Upper lobe of left lung (tissue), 6 donors: ENCODE results near the gene HOXA6. TPM values are rescaled to one million over a fixed set of nuclear protein-coding genes. Genes with fewer than 3 reads are reported as not detected.

Experiments
- ATAC-seq, 2 donors: fragments of 200-7000 bp; cut with Tn5 transposase; one replicate each; pipeline ENCODE4 v1.9.1; 2022; ENCODE audit warnings: mild to moderate bottlenecking in 2 of 2, moderate library complexity in 2 of 2; ENCODE audit not compliant: low FRiP score in 2 of 2
- DNase-seq, 2 donors: peaks; one replicate each; pipeline ENCODE4 v3.0.0-alpha.2; 2019 to 2020
- H3K27ac ChIP-seq, 4 donors: fragments of 200-600 bp; sonication (generic); one replicate each; pipeline ENCODE4 v1.5.1; 2016 to 2019
- H3K27me3 ChIP-seq, 4 donors: fragments of 200-600 bp; sonication (generic); one replicate each; pipeline ENCODE4 v1.5.1; 2017 to 2019
- H3K36me3 ChIP-seq, 4 donors: fragments of 200-600 bp; sonication (generic); one replicate each; pipeline ENCODE4 v1.5.1; 2016 to 2019
- H3K4me1 ChIP-seq, 4 donors: fragments of 200-600 bp; sonication (generic); one replicate each; pipeline ENCODE4 v1.5.1; 2018 to 2019
- H3K4me3 ChIP-seq, 4 donors: fragments of 200-600 bp; sonication (generic); one replicate each; pipeline ENCODE4 v1.5.1; 2017 to 2019; ENCODE audit warnings: mild to moderate bottlenecking in 2 of 4, moderate library complexity in 1 of 4
- H3K9me3 ChIP-seq, 4 donors: fragments of 200-600 bp; sonication (generic); one replicate each; pipeline ENCODE4 v1.5.1; 2018 to 2019
- EP300 ChIP-seq, 4 donors: sonication (generic); formaldehyde crosslinking; IDR thresholded peaks; one replicate each; pipeline ENCODE4 v1.5.1; 2017; ENCODE audit warnings: antibody characterized with exemption in 4 of 4, control low read depth in 2 of 4
- POLR2A ChIP-seq, 4 donors: fragments of 450-650 bp; IDR thresholded peaks; one replicate each; pipeline ENCODE4 v1.5.1; 2016 to 2017; ENCODE audit warnings: antibody characterized with exemption in 4 of 4, mild to moderate bottlenecking in 2 of 4
- POLR2AphosphoS5 ChIP-seq, 2 donors: sonication (generic); formaldehyde crosslinking; IDR thresholded peaks; one replicate each; pipeline ENCODE4 v1.5.1; 2017; ENCODE audit warnings: antibody characterized with exemption in 2 of 2
- WGBS, 2 donors: methylation state at CpG; one replicate each; pipeline ENCODE4 v1.1.5; 2017 to 2018; 5-methylcytosine and 5-hydroxymethylcytosine counted together
- total RNA-seq, 6 donors: library from RNA; depleted of rRNA in 4 of 6; stranded (reverse); fragments of >200 nt in 4 of 6; gene quantifications; one replicate each; pipeline versions ENCODE4 v1.1.0 to v1.2.1, GENCODE V29; 2016 to 2021
- TF ChIP-seq, protein P1 (sequence below), 6 experiments: fragments of 450-650 bp in 4 of 6; fragments of 200-600 bp in 2 of 6; sonication (generic) in 2 of 6; IDR thresholded peaks; one replicate each; pipeline ENCODE4 v1.5.1; 2016 to 2019; ENCODE audit warnings: antibody characterized with exemption in 6 of 6
- donor health status: DM: no; HTN: no; CAD: no; lungs with moderate emphysema.
- donor health status: DM: no; HTN: yes; CAD: no; lungs with severe emphysema.

HOXA6 gene
- total RNA-seq, 6 donors from 2014 or later: 0.61 to 8.4 (median 4.0) TPM; not detected in 1

- TF ChIP-seq, protein P1, sequence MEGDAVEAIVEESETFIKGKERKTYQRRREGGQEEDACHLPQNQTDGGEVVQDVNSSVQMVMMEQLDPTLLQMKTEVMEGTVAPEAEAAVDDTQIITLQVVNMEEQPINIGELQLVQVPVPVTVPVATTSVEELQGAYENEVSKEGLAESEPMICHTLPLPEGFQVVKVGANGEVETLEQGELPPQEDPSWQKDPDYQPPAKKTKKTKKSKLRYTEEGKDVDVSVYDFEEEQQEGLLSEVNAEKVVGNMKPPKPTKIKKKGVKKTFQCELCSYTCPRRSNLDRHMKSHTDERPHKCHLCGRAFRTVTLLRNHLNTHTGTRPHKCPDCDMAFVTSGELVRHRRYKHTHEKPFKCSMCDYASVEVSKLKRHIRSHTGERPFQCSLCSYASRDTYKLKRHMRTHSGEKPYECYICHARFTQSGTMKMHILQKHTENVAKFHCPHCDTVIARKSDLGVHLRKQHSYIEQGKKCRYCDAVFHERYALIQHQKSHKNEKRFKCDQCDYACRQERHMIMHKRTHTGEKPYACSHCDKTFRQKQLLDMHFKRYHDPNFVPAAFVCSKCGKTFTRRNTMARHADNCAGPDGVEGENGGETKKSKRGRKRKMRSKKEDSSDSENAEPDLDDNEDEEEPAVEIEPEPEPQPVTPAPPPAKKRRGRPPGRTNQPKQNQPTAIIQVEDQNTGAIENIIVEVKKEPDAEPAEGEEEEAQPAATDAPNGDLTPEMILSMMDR (IDR thresholded peaks at IDR 0.05): no peak
- TF ChIP-seq EP300 (IDR thresholded peaks at IDR 0.05) (no peak), POLR2AphosphoS5 (IDR thresholded peaks at IDR 0.05) (no peak), POLR2A (IDR thresholded peaks at IDR 0.05) (no peak)
- Histone ChIP-seq H3K4me3 (peak overlapping the region in 2 of 4 donors; percentile 47 to 53), H3K27me3 (peaks cover 2 to 96% (median 78%) of the 10 kb centered on the region in 4 donors), H3K4me1 (peaks cover 24 to 44% (median 34%) of the 10 kb centered on the region in 4 donors), H3K36me3 (no peaks in the 10 kb centered on the region), H3K27ac (no peak overlapping the region), H3K9me3 (peaks cover 0 to 6% (median 0%) of the 10 kb centered on the region in 4 donors)
- 19 to 20% methylated on average over 5 to 10 of the region's 10 CpGs for WGBS, 2 donors
- ATAC-seq (no peak), DNase-seq (peak in 1 of 2 donors; percentile 8)
Observed at GRCh38 chr7:27172315-27172774, 24.8 kb upstream of the HOXA6 start.

DNA sequence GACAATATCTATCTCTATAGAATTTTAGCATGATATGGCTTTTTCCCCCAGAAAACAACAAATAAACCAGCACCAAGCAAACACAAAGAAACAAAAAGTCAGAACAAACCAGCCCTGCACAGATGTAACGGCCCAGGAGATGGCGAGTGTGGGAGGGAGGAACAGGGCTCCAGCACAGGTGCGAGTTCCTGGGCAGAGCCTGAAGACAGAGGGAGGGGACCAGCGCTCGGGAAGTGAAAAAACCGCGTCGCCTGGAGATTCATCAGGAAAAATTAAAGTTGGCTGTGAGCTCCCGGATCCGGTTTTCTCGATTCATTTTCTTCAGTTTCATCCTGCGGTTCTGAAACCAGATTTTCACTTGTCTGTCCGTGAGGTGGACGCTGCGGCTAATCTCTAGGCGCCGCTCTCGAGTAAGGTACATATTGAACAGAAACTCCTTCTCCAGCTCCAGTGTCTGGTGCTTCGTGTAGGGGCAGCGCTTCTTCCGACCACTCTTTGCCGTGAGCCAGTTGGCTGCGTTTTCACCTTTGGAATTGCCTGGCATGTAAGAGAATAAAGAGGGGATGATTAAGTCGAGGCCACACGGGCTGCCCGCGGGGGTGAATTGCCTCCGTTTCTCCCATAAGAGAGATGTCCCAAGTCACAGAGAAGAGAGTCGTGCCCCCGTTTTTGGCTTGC lies 24.2 kb upstream of the HOXA6 start:
- DNase-seq: peak in 1 of 2 donors; percentile 18
- H3K36me3 ChIP-seq: no peaks in the 10 kb centered on the region
- peaks cover 24 to 49% (median 36%) of the 10 kb centered on the region in 4 donors for H3K4me1 ChIP-seq
- peak overlapping the region in 1 of 4 donors; percentile 5 for H3K4me3 ChIP-seq
- no peak overlapping the region for H3K27ac ChIP-seq
- ATAC-seq: no peak
- 7 to 9% methylated on average over 29 to 30 of the region's 30 CpGs for WGBS, 2 donors
- peaks cover 0 to 6% (median 0%) of the 10 kb centered on the region in 4 donors for H3K9me3 ChIP-seq
- no peak for TF ChIP-seq EP300 (IDR thresholded peaks at IDR 0.05)
- H3K27me3 ChIP-seq: peaks cover 2 to 98% (median 78%) of the 10 kb centered on the region in 4 donors

DNA sequence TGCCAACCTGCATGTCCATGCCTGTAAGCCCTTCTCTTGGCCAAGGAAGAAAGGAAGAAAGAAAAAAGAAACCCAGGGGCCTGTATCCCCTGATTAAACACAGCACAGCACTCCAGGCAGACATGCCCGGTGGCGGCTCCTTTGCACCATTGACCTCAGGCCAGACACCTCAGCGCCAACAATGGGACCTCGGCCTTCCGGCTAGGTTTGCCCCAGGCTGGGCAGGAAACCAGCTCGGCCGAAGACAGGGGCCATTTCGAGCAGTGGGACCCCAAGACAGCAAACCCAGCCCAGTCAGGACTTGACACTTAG lies 23.7 kb upstream of the HOXA6 start:
- peak in 1 of 2 donors; percentile 14 for DNase-seq
- peaks cover 2 to 98% (median 80%) of the 10 kb centered on the region in 4 donors for H3K27me3 ChIP-seq
- TF ChIP-seq POLR2AphosphoS5 (IDR thresholded peaks at IDR 0.05) (no peak), POLR2A (IDR thresholded peaks at IDR 0.05) (no peak)
- TF ChIP-seq, protein P1 (IDR thresholded peaks at IDR 0.05): no peak
- H3K27ac ChIP-seq: no peak overlapping the region
- peaks cover 24 to 54% (median 40%) of the 10 kb centered on the region in 4 donors for H3K4me1 ChIP-seq
- no peak for ATAC-seq
- 8 to 12% methylated on average over 8 of the region's 8 CpGs for WGBS, 2 donors
- H3K36me3 ChIP-seq: no peaks in the 10 kb centered on the region
- peaks cover 0 to 6% (median 0%) of the 10 kb centered on the region in 4 donors for H3K9me3 ChIP-seq
- H3K4me3 ChIP-seq: peak overlapping the region in 1 of 4 donors; percentile 5

- Histone ChIP-seq H3K4me3 (peak overlapping the region in 1 of 4 donors; percentile 29), H3K36me3 (no peaks in the 10 kb centered on the region), H3K9me3 (peaks cover 0 to 10% (median 0%) of the 10 kb centered on the region in 4 donors), H3K4me1 (peaks cover 24 to 59% (median 46%) of the 10 kb centered on the region in 4 donors), H3K27me3 (peaks cover 2 to 98% (median 84%) of the 10 kb centered on the region in 4 donors), H3K27ac (no peak overlapping the region)
- DNase-seq: no peak
- 23 to 30% methylated on average over 11 of the region's 11 CpGs for WGBS, 2 donors
- no peak for ATAC-seq
- TF ChIP-seq, protein P1 (IDR thresholded peaks at IDR 0.05): no peak
- no peak for TF ChIP-seq POLR2AphosphoS5 (IDR thresholded peaks at IDR 0.05)
Observed at GRCh38 chr7:27170426-27171324, 23.1 kb upstream of the HOXA6 start.
